ENCODE results near the gene GMNN. TPM values are rescaled to one million over a fixed set of nuclear protein-coding genes. Genes with fewer than 3 reads are reported as not detected.
"Not testable (repeated sequence)": the region's sequence is repeated elsewhere in the genome, so short reads cannot be mapped to it uniquely, and the experiment has no call there.

The GMNN gene
- total RNA-seq, 6 experiments from 2014 or later, result 17.2 to 33.3 (median 27.4) TPM

DNA sequence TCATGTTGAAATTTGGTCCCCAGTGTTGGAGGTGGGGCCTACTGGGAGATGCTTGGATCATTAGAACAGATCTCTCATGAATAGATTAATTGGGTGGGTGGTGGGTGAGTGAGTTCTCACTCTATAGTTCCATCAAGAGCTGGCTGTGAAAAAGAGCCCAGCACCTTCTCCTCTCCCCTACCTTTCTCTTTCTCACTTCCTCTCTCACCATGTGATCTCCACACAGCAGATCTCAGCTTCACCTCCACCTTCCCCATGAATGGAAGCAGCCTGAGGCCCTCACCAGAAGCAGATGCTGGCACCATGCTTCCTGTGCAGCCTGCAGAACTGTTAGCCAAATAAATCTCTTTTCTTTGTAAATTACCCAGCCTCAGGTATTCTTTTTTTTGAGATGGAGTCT lies 12.9 kb upstream of the GMNN start:
- Mint-ChIP-seq H3K9me3 (no peaks in the 10 kb centered on the region), H3K4me1 (ENCODE audit: low read depth) (no peaks in the 10 kb centered on the region), H3K27ac (no peak overlapping the region), H3K27me3 (ENCODE audit: insufficient read depth) (no peaks in the 10 kb centered on the region; the same call in none of the 2 replicates), H3K36me3 (ENCODE audit: low read depth) (no peaks in the 10 kb centered on the region), H3K4me3 (no peak overlapping the region)
- DNase-seq, result no peak
- TF ChIP-seq, protein P1, sequence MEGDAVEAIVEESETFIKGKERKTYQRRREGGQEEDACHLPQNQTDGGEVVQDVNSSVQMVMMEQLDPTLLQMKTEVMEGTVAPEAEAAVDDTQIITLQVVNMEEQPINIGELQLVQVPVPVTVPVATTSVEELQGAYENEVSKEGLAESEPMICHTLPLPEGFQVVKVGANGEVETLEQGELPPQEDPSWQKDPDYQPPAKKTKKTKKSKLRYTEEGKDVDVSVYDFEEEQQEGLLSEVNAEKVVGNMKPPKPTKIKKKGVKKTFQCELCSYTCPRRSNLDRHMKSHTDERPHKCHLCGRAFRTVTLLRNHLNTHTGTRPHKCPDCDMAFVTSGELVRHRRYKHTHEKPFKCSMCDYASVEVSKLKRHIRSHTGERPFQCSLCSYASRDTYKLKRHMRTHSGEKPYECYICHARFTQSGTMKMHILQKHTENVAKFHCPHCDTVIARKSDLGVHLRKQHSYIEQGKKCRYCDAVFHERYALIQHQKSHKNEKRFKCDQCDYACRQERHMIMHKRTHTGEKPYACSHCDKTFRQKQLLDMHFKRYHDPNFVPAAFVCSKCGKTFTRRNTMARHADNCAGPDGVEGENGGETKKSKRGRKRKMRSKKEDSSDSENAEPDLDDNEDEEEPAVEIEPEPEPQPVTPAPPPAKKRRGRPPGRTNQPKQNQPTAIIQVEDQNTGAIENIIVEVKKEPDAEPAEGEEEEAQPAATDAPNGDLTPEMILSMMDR (IDR thresholded peaks at IDR 0.05), result no peak

DNA sequence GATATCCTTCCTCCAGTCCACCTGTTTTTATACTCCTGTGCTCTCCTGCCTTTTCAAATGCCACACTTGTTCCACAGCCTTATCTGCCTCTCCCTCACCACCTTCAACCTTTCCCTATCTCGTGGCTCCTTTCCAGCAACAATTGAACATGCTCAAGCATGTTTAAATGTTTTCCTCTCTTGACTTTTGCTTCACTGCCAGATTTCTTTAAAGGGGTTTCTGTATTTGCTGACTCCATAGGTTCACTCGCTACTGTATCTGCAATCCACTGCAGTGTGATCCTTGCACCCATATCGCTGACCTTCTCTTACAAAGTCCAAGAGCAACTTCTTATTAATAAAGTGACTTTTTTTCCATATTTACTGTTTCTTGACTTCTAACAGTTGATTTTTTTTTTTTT lies 11.2 kb upstream of the GMNN start:
- no peak overlapping the region for H3K27ac Mint-ChIP-seq

DNA sequence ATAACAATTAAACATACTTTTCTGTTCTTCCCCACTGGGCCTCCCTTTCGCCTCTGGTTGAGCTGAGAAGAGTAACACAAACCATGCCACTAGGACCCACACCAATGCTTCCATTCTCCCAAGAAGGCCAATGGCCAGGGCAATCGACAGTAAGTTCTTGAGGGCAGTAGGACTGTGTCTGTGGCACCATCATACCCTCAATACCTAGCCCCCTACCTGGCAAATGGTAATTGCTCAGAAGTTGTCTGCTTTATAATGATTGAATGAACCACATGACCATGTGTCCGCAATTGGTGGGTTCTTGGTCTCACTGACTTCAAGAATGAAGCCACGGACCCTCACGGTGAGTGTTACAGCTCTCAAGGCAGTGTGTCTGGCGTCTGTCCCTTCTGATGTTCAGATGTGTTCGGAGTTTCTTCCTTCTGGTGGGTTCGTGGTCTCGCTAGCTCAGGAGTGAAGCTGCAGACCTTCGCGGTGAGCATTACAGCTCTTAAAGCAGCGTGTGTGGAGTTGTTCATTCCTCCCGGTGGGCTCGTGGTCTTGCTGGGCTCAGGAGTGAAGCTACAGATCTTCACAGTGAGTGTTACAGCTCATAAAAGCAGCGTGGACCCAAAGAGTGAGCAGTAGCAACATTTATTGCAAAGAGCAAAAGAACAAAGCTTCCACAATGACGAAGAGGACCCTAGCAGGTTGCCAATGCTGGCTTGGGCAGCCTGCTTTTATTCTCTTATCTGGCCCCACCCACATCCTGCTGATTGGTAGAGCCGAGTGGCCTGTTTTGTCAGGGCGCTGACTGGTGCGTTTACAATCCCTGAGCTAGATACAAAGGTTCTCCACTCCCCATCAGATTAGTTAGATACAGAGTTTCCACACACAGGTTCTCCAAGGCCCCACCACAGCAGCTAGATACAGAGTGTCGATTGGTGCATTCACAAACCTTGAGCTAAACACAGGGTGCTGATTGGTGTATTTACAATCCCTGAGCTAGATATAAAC lies 9.6 kb upstream of the GMNN start:
- not testable (repeated sequence) for H3K36me3 Mint-ChIP-seq (ENCODE audit: low read depth); H3K4me3 Mint-ChIP-seq; H3K9me3 Mint-ChIP-seq; H3K27me3 Mint-ChIP-seq (ENCODE audit: insufficient read depth); H3K4me1 Mint-ChIP-seq (ENCODE audit: low read depth); H3K27ac Mint-ChIP-seq; DNase-seq

More for the DNA sequence above, 11.2 kb upstream of the GMNN start:
- H3K27me3 Mint-ChIP-seq (ENCODE audit: insufficient read depth), result no peaks in the 10 kb centered on the region; the same call in none of the 2 replicates
- no peaks in the 10 kb centered on the region for H3K9me3 Mint-ChIP-seq
- H3K36me3 Mint-ChIP-seq (ENCODE audit: low read depth), result no peaks in the 10 kb centered on the region
- TF ChIP-seq, protein P1 (IDR thresholded peaks at IDR 0.05), result no peak
- no peak overlapping the region for H3K4me3 Mint-ChIP-seq
- DNase-seq, result no peak
- H3K4me1 Mint-ChIP-seq (ENCODE audit: low read depth), result peaks cover 5% of the 10 kb centered on the region

DNA sequence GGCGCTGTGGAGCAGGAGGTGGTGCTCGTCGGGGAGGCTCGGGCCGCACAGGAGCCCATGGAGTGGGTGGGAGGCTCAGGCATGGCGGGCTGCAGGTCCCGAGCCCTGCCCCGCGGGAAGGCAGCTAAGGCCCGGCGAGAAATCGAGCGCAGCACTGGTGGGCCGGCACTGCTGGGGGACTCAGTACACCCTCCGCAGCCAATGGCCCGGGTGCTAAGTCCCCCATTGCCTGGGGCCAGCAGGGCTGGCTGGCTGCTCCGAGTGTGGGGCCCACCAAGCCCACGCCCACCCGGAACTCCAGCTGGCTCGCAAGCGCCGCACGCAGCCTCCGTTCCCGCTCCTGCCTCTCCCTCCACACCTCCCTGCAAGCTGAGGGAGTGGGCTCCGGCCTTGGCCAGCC lies 8.8 kb upstream of the GMNN start:
- H3K4me3 Mint-ChIP-seq; H3K27ac Mint-ChIP-seq; H3K27me3 Mint-ChIP-seq (ENCODE audit: insufficient read depth); DNase-seq; H3K9me3 Mint-ChIP-seq; H3K36me3 Mint-ChIP-seq (ENCODE audit: low read depth); H3K4me1 Mint-ChIP-seq (ENCODE audit: low read depth): not testable (repeated sequence)

DNA sequence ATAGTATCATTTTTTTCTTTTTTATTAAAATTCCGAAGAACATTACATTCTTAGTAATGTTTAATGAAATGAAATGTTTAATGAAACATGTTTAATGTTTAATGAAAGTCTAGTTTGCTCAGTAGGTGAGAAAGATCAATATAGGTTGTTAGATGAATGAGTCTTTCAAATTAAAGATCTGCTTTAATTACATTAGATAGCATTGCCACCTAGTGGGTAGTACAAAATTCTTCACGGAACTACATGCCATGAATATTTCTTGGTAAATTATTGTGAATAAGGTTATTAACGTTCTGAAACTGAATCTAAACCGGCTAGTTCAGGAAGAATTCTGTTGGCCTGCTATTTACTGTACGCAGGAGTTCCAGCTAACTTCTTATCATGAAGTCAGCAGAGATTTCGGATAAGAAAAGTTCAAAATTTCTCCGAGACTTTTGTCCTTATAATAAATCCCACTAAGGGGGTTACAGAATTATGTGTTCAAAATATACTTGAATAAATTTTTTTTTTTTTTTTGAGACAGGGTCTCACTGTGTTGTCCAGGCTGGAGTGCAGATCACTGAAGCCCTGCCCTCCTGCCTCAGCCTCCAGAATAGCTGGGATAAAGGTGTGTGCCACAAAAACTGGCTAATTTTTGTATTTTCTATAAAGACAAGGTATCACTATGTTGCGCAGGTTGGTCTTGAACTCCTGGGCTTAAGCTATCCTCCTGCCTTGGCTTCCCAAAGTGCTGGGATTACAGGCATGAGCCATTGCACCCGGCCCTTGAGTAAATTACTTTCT lies 7.9 kb upstream of the GMNN start:
- TF ChIP-seq, protein P1 (IDR thresholded peaks at IDR 0.05), result peak; percentile 80
- H3K9me3 Mint-ChIP-seq, result no peaks in the 10 kb centered on the region
- no peak overlapping the region for H3K4me3 Mint-ChIP-seq
- H3K36me3 Mint-ChIP-seq (ENCODE audit: low read depth), result no peaks in the 10 kb centered on the region
- H3K27me3 Mint-ChIP-seq (ENCODE audit: insufficient read depth), result no peaks in the 10 kb centered on the region; the same call in 1 of the 2 replicates
- H3K4me1 Mint-ChIP-seq (ENCODE audit: low read depth), result peaks cover 5% of the 10 kb centered on the region
- H3K27ac Mint-ChIP-seq, result no peak overlapping the region
- peak; percentile 35 for DNase-seq

DNA sequence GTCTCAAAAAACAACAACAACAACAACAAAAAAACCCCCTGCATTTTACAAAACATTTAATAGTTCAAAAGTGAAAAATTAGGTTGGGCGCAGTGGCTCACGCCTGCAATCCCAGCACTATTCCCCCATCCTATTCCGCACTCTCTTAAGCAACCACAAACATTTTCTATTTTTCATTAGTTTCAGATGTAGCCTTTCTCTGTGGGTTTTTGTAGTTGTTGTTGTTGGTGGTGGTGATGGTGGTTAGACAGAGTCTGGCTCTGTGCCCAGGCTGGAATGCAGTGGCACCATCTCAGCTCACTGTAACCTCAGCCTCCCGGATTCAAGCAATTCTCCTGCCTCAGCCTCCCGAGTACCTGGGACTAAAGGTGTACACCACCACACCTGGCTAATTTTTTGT lies 6.4 kb upstream of the GMNN start:
- TF ChIP-seq, protein P1 (IDR thresholded peaks at IDR 0.05), result no peak
- Mint-ChIP-seq H3K4me1 (ENCODE audit: low read depth) (peaks cover 5% of the 10 kb centered on the region), H3K36me3 (ENCODE audit: low read depth) (no peaks in the 10 kb centered on the region), H3K4me3 (no peak overlapping the region), H3K27ac (no peak overlapping the region), H3K9me3 (no peaks in the 10 kb centered on the region), H3K27me3 (ENCODE audit: insufficient read depth) (no peaks in the 10 kb centered on the region; the same call in 1 of the 2 replicates)
- DNase-seq, result no peak

All from HFFc6 (cell line).